T-cell (primary cell): ENCODE measurements around the gene MYLIP. TPM values are rescaled to one million over a fixed set of nuclear protein-coding genes. Genes with fewer than 3 reads are reported as not detected.

Source experiments
- ATAC-seq, 4 experiments: fragments of 200-7000 bp in 3 of 4; fragments of 150-1000 bp in 1 of 4; cut with Tn5 transposase; replicated peaks in 1 of 4; 1 replicate in 3 of 4; 2 replicates in 1 of 4; pipeline ENCODE4 v1.10.0; 2021; ENCODE audit warnings: moderate library complexity in 3 of 4, mild to moderate bottlenecking in 2 of 4, moderate number of reproducible peaks in 1 of 4
- CTCF ChIA-PET, 2 donors: fragments of 300-600 bp; sonication (Branson Sonifier 250); formaldehyde crosslinking; loops; one replicate each; lab custom pipeline; 2022; ENCODE audit warnings: antibody characterized with exemption in 2 of 2; lab: Charles Lee
- POLR2A ChIA-PET, 2 donors: fragments of 300-600 bp; sonication (Branson Sonifier 250); formaldehyde crosslinking; loops; one replicate each; lab custom pipeline; 2022; ENCODE audit warnings: antibody characterized with exemption in 2 of 2; lab: Charles Lee
- DNase-seq, 35 experiments: peaks; one replicate each; pipeline versions ENCODE4 v3.0.0 to v3.0.0-alpha.2; 2013 to 2023
- H3K27ac ChIP-seq: one replicate; pipeline ENCODE4 v1.5.1; 2013; ENCODE audit warnings: low read length
- H3K27me3 ChIP-seq, 2 experiments: replicated peaks in 1 of 2; 1 replicate in 1 of 2; 2 replicates in 1 of 2; pipeline versions ENCODE4 v1.6.1 to v1.7.0; 2013; ENCODE audit warnings: low read length in 1 of 2, mixed read lengths in 1 of 2; ENCODE audit not compliant: control insufficient read depth in 2 of 2, insufficient read depth in 2 of 2; ENCODE audit errors: extremely low read depth in 1 of 2
- H3K36me3 ChIP-seq, 2 donors: 1 replicate in 1 of 2; 2 replicates in 1 of 2; pipeline versions ENCODE4 v1.6.1 to v1.7.0; 2013; ENCODE audit warnings: low read length in 1 of 2; ENCODE audit not compliant: control insufficient read depth in 2 of 2, insufficient read depth in 1 of 2; ENCODE audit errors: extremely low read depth in 1 of 2
- H3K4me1 ChIP-seq, 2 experiments: 1 replicate in 1 of 2; 2 replicates in 1 of 2; pipeline versions ENCODE4 v1.6.1 to v1.7.0; 2013; ENCODE audit warnings: low read length in 2 of 2, mixed read lengths in 1 of 2; ENCODE audit not compliant: insufficient read depth in 2 of 2, control insufficient read depth in 1 of 2; ENCODE audit errors: extremely low read depth in 1 of 2
- H3K4me3 ChIP-seq, 2 donors: 1 replicate in 1 of 2; 2 replicates in 1 of 2; pipeline versions ENCODE4 v1.5.1 to v1.7.0; 2013; ENCODE audit warnings: mild to moderate bottlenecking in 2 of 2, low read length in 1 of 2, moderate library complexity in 1 of 2; ENCODE audit not compliant: control insufficient read depth in 1 of 2; ENCODE audit errors: extremely low read depth in 1 of 2
- H3K9me3 ChIP-seq: 2 replicates; pipeline ENCODE4 v1.7.0; 2013
- H3K27ac Mint-ChIP-seq, 2 donors: one replicate each; pipeline ENCODE4 v1.8.0; 2020 to 2021; ENCODE audit warnings: mild to moderate bottlenecking in 2 of 2, mixed read lengths in 2 of 2
- H3K27me3 Mint-ChIP-seq, 2 donors: one replicate each; pipeline ENCODE4 v1.8.0; 2021 to 2022; ENCODE audit warnings: mixed read lengths in 2 of 2
- H3K36me3 Mint-ChIP-seq: one replicate; pipeline ENCODE4 v1.8.0; 2021; ENCODE audit warnings: mixed read lengths
- H3K4me1 Mint-ChIP-seq, 3 donors: one replicate each; pipeline ENCODE4 v1.8.0; 2020 to 2022; ENCODE audit warnings: mixed read lengths in 3 of 3, mild to moderate bottlenecking in 1 of 3
- H3K4me3 Mint-ChIP-seq, 3 donors: one replicate each; pipeline ENCODE4 v1.8.0; 2020 to 2022; ENCODE audit warnings: mild to moderate bottlenecking in 3 of 3, mixed read lengths in 3 of 3, moderate library complexity in 3 of 3
- H3K9me3 Mint-ChIP-seq, 3 donors: one replicate each; pipeline ENCODE4 v1.8.0; 2020 to 2022; ENCODE audit warnings: mixed read lengths in 3 of 3
- WGBS: methylation state at CpG from one replicate; pipeline ENCODE4 v1.1.5; 2013; ENCODE audit warnings: missing lambda C conversion rate; ENCODE audit not compliant: insufficient coverage; 5-methylcytosine and 5-hydroxymethylcytosine counted together
- total RNA-seq, 35 experiments: library from RNA in 6 of 35; stranded (reverse) in 6 of 35; fragments of 120-200 nt in 1 of 35; gene quantifications; one replicate each; pipeline versions ENCODE4 v1.2.1 to v1.2.4 and lab custom pipeline; 2013 to 2026

MYLIP gene
- total RNA-seq, 5 donors from 2014 or later (not counting 1 experiment from before 2014, with no cell fraction given) = 18.4 to 210 (median 19.9) TPM

GRCh38 chr6:16109659-16110305 is 19.1 kb upstream of the MYLIP start:
- Mint-ChIP-seq H3K27me3 (peaks cover 0 to 4% of the 10 kb centered on the region in 2 donors), H3K9me3 (no peaks in the 10 kb centered on the region), H3K36me3 (no peaks in the 10 kb centered on the region), H3K27ac (no peak overlapping the region), H3K4me1 (no peaks in the 10 kb centered on the region), H3K4me3 (no peak overlapping the region)
- WGBS = 74% methylated on average over 4 of the region's 4 CpGs
- ATAC-seq (no peak), DNase-seq (no peak)
- H3K27ac ChIP-seq = no peak overlapping the region
- no peaks in the 10 kb centered on the region for H3K9me3 ChIP-seq
- H3K27me3 ChIP-seq = no peaks in the 10 kb centered on the region
- POLR2A ChIA-PET = no interaction called here
- no peaks in the 10 kb centered on the region for H3K36me3 ChIP-seq
- CTCF ChIA-PET = no interaction called here
- H3K4me3 ChIP-seq = no peak overlapping the region
- no peaks in the 10 kb centered on the region for H3K4me1 ChIP-seq

- no peaks in the 10 kb centered on the region for H3K36me3 ChIP-seq
- no peak overlapping the region for H3K4me3 ChIP-seq
- no peaks in the 10 kb centered on the region for H3K4me1 ChIP-seq
- H3K36me3 Mint-ChIP-seq = no peaks in the 10 kb centered on the region
- 88% methylated on average over 1 of the region's 4 CpGs for WGBS
- ChIA-PET POLR2A (no interaction called here), CTCF (no interaction called here)
- no peaks in the 10 kb centered on the region for H3K9me3 ChIP-seq
- no peak overlapping the region for H3K27ac ChIP-seq
- H3K4me3 Mint-ChIP-seq = no peak overlapping the region
- no peaks in the 10 kb centered on the region for H3K9me3 Mint-ChIP-seq
- no peaks in the 10 kb centered on the region for H3K27me3 ChIP-seq
- DNase-seq (no peak), ATAC-seq (no peak)
- no peak overlapping the region for H3K27ac Mint-ChIP-seq
- peaks cover 4% of the 10 kb centered on the region in 2 donors for H3K27me3 Mint-ChIP-seq
- H3K4me1 Mint-ChIP-seq = no peaks in the 10 kb centered on the region
These were observed 10.1 kb upstream of the MYLIP start for GRCh38 chr6:16118825-16119224.

GRCh38 chr6:16121339-16121738 is 7.5 kb upstream of the MYLIP start:
- H3K27ac Mint-ChIP-seq = no peak overlapping the region
- ChIA-PET POLR2A (no interaction called here), CTCF (interaction anchor here (0.7 to 1.1 kb wide), 2 partner anchors 59 to 159 kb away, joined by 3 to 4 read pairs; no protein-coding TSS in a partner anchor)
- H3K36me3 Mint-ChIP-seq = no peaks in the 10 kb centered on the region
- H3K9me3 ChIP-seq = no peaks in the 10 kb centered on the region
- H3K27me3 Mint-ChIP-seq = peaks cover 4 to 6% of the 10 kb centered on the region in 2 donors
- H3K4me3 Mint-ChIP-seq = no peak overlapping the region
- peaks cover 0 to 8% of the 10 kb centered on the region in 2 experiments for H3K27me3 ChIP-seq
- no peak overlapping the region for H3K4me3 ChIP-seq
- 100% methylated on average over 1 of the region's 3 CpGs for WGBS
- no peak for DNase-seq
- H3K36me3 ChIP-seq = no peaks in the 10 kb centered on the region
- H3K4me1 Mint-ChIP-seq = no peaks in the 10 kb centered on the region
- H3K27ac ChIP-seq = no peak overlapping the region
- no peaks in the 10 kb centered on the region for H3K4me1 ChIP-seq
- ATAC-seq = no peak
- H3K9me3 Mint-ChIP-seq = no peaks in the 10 kb centered on the region

GRCh38 chr6:16122197-16122596 is 6.7 kb upstream of the MYLIP start:
- no peaks in the 10 kb centered on the region for H3K4me1 ChIP-seq
- H3K27me3 ChIP-seq = peaks cover 0 to 8% of the 10 kb centered on the region in 2 experiments
- no peaks in the 10 kb centered on the region for H3K4me1 Mint-ChIP-seq
- H3K27ac Mint-ChIP-seq = no peak overlapping the region
- H3K9me3 Mint-ChIP-seq = no peaks in the 10 kb centered on the region
- no peaks in the 10 kb centered on the region for H3K36me3 Mint-ChIP-seq
- POLR2A ChIA-PET = no interaction called here
- H3K27me3 Mint-ChIP-seq = peaks cover 6 to 8% of the 10 kb centered on the region in 2 donors
- H3K36me3 ChIP-seq = no peaks in the 10 kb centered on the region
- ATAC-seq = no peak
- CTCF ChIA-PET = interaction anchor here in 1 of 2 donors (0.6 kb wide), 1 partner anchor 318 kb away, joined by 3 read pairs; no protein-coding TSS in a partner anchor
- H3K9me3 ChIP-seq = no peaks in the 10 kb centered on the region
- H3K4me3 ChIP-seq = no peak overlapping the region
- H3K27ac ChIP-seq = no peak overlapping the region
- no peak overlapping the region for H3K4me3 Mint-ChIP-seq
- DNase-seq = no peak

DNA sequence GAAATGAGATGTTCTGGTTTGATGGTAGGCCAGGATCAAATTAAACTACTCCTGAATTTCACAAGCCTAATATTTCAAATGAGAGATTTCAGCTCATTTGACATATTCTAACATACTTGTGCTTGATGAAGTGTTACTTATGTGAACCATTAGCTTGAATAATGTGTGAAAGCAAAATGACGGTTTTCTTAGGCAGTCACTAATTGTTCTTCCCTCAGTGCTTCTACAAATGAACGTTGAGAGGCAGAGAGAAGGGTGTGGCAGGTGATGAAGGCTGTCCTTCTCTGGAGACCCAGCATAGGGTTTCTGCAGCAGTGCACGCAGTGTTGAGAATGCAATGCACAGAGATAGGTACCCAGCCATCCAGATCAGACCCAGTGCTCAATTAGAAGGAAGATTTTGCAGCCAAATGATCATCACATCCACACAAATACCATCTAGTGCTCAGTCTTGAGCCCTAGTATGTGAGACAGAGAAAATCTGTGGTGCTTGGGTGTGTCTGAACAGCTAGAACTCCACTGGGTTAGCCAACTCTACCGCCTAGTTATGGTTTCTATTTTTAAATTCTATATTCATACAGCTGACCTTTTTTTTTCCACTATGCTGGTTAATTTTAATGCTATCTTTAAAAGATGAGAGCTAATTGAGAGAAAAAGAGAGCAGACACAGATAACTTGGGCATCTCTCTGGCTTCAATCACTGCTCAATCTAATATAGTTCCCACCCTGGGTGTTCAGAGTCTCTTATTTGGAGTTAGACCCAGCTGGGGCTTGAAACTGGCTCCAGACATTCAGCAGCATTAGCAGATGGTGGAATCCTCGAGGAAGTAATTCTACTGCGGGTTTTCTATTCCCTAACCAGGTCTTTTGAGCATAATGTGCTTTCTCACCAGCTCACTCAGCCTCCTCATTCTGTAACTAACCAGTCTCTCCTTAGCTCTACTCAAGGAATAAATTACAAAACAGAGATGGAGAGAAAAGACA is 4.4 kb upstream of the MYLIP start:
- POLR2A ChIA-PET = interaction anchor here (0.6 to 1.0 kb wide), 3 partner anchors 10 to 231 kb away, joined by 3 to 4 read pairs (median 3); no protein-coding TSS in a partner anchor
- H3K27me3 Mint-ChIP-seq = peaks cover 8% of the 10 kb centered on the region in 2 donors

DNA sequence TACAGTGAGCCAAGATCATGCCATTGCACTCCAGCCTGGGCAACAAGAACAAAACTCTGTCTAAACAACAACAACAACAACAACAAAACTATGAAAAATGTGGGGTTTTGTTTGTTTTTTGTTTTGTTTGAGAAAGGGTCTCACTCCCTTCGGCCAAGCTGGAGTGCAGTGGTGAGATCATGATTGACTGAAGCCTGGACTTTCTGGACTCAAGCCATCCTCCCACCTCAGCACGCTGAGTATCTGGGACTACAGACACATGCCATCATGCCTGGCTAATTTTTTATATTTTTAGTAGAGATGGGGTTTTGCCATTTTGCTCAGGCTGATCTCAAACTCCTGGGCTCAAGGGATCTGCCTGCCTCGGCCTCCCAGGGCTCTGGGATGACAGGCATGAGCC is 2.8 kb upstream of the MYLIP start:
- peaks cover 5 to 9% of the 10 kb centered on the region in 2 experiments for H3K4me1 ChIP-seq
- ATAC-seq = no peak
- H3K9me3 Mint-ChIP-seq = no peaks in the 10 kb centered on the region
- ChIA-PET CTCF (interaction anchor here (0.6 to 1.4 kb wide), 4 partner anchors 10 to 452 kb away, joined by 3 read pairs; no protein-coding TSS in a partner anchor), POLR2A (interaction anchor here in 1 of 2 donors (0.7 kb wide), 1 partner anchor 10 kb away, joined by 4 read pairs; no protein-coding TSS in a partner anchor)
- no peaks in the 10 kb centered on the region for H3K36me3 ChIP-seq
- 86% methylated on average over 1 of the region's 3 CpGs for WGBS
- H3K27ac Mint-ChIP-seq = no peak overlapping the region
- no peak overlapping the region for H3K4me3 Mint-ChIP-seq
- no peak overlapping the region for H3K4me3 ChIP-seq
- no peak overlapping the region for H3K27ac ChIP-seq
- H3K36me3 Mint-ChIP-seq = no peaks in the 10 kb centered on the region
- no peak for DNase-seq
- H3K9me3 ChIP-seq = no peaks in the 10 kb centered on the region
- H3K27me3 ChIP-seq = peaks cover 0 to 12% of the 10 kb centered on the region in 2 experiments
- H3K27me3 Mint-ChIP-seq = peaks cover 8% of the 10 kb centered on the region in 2 donors
- peaks cover 6 to 21% (median 10%) of the 10 kb centered on the region in 3 donors for H3K4me1 Mint-ChIP-seq

More for the DNA sequence above, 4.4 kb upstream of the MYLIP start:
- Histone ChIP-seq H3K27ac (no peak overlapping the region), H3K36me3 (no peaks in the 10 kb centered on the region), H3K4me3 (no peak overlapping the region), H3K27me3 (peaks cover 0 to 12% of the 10 kb centered on the region in 2 experiments), H3K9me3 (no peaks in the 10 kb centered on the region), H3K4me1 (peaks cover 0 to 5% of the 10 kb centered on the region in 2 experiments)
- ATAC-seq (no peak), DNase-seq (no peak)
- no peak overlapping the region for H3K27ac Mint-ChIP-seq
- H3K4me3 Mint-ChIP-seq = no peak overlapping the region
- whole genome bisulfite sequencing = 78% methylated on average over 3 of the region's 6 CpGs
- no peaks in the 10 kb centered on the region for H3K9me3 Mint-ChIP-seq
- peaks cover 0 to 7% (median 0%) of the 10 kb centered on the region in 3 donors for H3K4me1 Mint-ChIP-seq
- H3K36me3 Mint-ChIP-seq = no peaks in the 10 kb centered on the region
- CTCF ChIA-PET = interaction anchor here in 1 of 2 donors (1.0 to 1.3 kb wide), 3 partner anchors 9 to 58 kb away, joined by 4 to 6 read pairs (median 4); no protein-coding TSS in a partner anchor
